ENCODE results near the gene SLC2A9. TPM values are rescaled to one million over a fixed set of nuclear protein-coding genes. Genes with fewer than 3 reads are reported as not detected.

The SLC2A9 gene
- total and polyA plus RNA-seq, 2 of the 13 experiments (the other 11 are each of a cell fraction or from before 2014, with no cell fraction given): 36.2 to 42.3 TPM

DNA sequence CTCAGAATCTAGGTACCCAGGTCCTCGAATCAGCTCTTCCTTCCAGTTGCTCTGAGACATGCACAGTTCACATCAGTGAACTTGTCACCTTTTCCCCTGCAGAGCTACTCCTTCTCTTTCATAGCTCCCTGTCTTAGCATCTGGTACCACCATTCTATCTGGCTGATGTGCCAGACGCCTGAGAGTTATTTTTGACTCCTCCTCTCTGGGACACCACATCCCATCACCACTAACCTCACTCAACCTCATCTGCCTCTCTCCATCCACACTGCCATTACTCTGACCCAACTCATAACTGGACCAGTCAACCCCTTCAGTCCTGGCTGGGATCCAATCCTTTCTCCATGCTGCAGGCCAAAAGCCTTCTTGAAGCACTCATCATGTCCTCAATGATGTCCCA lies 44.5 kb downstream of the SLC2A9 start (continued):
- no peak for TF ChIP-seq ZMYM3 (CRISPR knock-in tag; IDR thresholded peaks at IDR 0.05)
- TF ChIP-seq NFE2L2 (IDR thresholded peaks at IDR 0.05; ENCODE audit: low read length): no peak
- TF ChIP-seq, protein P1, sequence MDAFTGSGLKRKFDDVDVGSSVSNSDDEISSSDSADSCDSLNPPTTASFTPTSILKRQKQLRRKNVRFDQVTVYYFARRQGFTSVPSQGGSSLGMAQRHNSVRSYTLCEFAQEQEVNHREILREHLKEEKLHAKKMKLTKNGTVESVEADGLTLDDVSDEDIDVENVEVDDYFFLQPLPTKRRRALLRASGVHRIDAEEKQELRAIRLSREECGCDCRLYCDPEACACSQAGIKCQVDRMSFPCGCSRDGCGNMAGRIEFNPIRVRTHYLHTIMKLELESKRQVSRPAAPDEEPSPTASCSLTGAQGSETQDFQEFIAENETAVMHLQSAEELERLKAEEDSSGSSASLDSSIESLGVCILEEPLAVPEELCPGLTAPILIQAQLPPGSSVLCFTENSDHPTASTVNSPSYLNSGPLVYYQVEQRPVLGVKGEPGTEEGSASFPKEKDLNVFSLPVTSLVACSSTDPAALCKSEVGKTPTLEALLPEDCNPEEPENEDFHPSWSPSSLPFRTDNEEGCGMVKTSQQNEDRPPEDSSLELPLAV (CRISPR knock-in tag; conservative IDR thresholded peaks at IDR 0.05; ENCODE audit: low read depth): no peak
- no peak for TF ChIP-seq ZNF292 (CRISPR knock-in tag; IDR thresholded peaks at IDR 0.05; ENCODE audit: borderline replicate concordance, low read depth)
- TF ChIP-seq MTA3 (CRISPR knock-in tag; IDR thresholded peaks at IDR 0.05): no peak
- TF ChIP-seq, protein P2, sequence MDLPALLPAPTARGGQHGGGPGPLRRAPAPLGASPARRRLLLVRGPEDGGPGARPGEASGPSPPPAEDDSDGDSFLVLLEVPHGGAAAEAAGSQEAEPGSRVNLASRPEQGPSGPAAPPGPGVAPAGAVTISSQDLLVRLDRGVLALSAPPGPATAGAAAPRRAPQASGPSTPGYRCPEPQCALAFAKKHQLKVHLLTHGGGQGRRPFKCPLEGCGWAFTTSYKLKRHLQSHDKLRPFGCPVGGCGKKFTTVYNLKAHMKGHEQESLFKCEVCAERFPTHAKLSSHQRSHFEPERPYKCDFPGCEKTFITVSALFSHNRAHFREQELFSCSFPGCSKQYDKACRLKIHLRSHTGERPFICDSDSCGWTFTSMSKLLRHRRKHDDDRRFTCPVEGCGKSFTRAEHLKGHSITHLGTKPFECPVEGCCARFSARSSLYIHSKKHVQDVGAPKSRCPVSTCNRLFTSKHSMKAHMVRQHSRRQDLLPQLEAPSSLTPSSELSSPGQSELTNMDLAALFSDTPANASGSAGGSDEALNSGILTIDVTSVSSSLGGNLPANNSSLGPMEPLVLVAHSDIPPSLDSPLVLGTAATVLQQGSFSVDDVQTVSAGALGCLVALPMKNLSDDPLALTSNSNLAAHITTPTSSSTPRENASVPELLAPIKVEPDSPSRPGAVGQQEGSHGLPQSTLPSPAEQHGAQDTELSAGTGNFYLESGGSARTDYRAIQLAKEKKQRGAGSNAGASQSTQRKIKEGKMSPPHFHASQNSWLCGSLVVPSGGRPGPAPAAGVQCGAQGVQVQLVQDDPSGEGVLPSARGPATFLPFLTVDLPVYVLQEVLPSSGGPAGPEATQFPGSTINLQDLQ (CRISPR knock-in tag; IDR thresholded peaks at IDR 0.05): no peak
- no peak for TF ChIP-seq RBM39 (IDR thresholded peaks at IDR 0.05; ENCODE audit: low read depth, low read length, poor library complexity, severe bottlenecking)

DNA sequence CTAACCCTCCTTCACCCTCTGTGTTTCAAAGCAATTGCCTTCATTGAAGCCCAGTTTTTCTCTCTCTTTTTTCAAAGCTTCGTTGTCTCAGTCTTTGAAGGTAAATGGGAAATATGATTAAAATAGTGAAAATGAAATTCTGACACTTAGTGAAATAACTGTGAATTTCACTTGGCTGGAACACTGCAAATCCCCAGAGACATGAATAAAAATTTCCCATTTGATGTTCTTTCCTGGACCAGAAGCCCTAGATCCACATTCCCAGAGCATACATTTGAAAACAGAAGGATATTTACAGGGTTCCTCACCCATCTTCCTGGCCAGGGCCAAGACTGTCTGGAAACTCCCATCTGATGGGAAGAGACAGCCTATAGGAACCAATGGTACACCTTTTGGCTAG lies 45.0 kb downstream of the SLC2A9 start:
- Histone ChIP-seq H3K4me3 (replicated peaks in 1 of 3; ENCODE audit: insufficient read depth in 1 of 3, low read depth in 2 of 3, low read length in 3 of 3) (no peak overlapping the region), H3K79me2 (ENCODE audit: insufficient read depth, low read length) (peaks cover 9% of the 10 kb centered on the region), H3K36me3 (replicated peaks in 1 of 2; ENCODE audit: control insufficient read depth in 1 of 2, insufficient read depth in 2 of 2, low read length in 2 of 2) (peaks cover 23 to 69% of the 10 kb centered on the region in 2 experiments), H3K27me3 (ENCODE audit: control insufficient read depth in 1 of 2, insufficient read depth in 2 of 2, low read length in 2 of 2) (no peaks in the 10 kb centered on the region), H2AFZ (ENCODE audit: low read length) (no peak overlapping the region), H3K9ac (ENCODE audit: insufficient read depth, low read depth, low read length) (no peak overlapping the region), H3K27ac (ENCODE audit: extremely low read length, insufficient read depth, low read length) (no peak overlapping the region), H4K20me1 (ENCODE audit: insufficient read depth, low read length) (no peaks in the 10 kb centered on the region), H3K4me2 (ENCODE audit: low read depth, low read length) (no peak overlapping the region), H3K4me1 (ENCODE audit: insufficient read depth, low read length) (0 out of 2 replicates have a peak, but pooled peaks cover 8% of the 10 kb centered on the region), H3K9me3 (ENCODE audit: low read length) (no peaks in the 10 kb centered on the region)
- no peak for ATAC-seq
- ChIA-PET CTCF (ENCODE audit: low intra/inter-chr PET ratio, low total read pairs) (no interaction called here), POLR2A (no interaction called here)
- no TSS peak for BruUV-seq (replicated peaks)
- in situ Hi-C loops (cut with HindIII; ENCODE audit: extremely low pct_ligation_motif_present, low pct_unique_long_range_greater_than_20kb): no loop called here
- FAIRE-seq: no peak
- no peak for DNase-seq (ENCODE audit: low spot score)
- WGBS (ENCODE audit: low lambda C conversion rate): 97% methylated on average over 1 of the region's 1 CpG
- intact Hi-C loops (cut with micrococcal nuclease; ENCODE audit: unreplicated experiment): no loop called here
- TF ChIP-seq, protein P3, sequence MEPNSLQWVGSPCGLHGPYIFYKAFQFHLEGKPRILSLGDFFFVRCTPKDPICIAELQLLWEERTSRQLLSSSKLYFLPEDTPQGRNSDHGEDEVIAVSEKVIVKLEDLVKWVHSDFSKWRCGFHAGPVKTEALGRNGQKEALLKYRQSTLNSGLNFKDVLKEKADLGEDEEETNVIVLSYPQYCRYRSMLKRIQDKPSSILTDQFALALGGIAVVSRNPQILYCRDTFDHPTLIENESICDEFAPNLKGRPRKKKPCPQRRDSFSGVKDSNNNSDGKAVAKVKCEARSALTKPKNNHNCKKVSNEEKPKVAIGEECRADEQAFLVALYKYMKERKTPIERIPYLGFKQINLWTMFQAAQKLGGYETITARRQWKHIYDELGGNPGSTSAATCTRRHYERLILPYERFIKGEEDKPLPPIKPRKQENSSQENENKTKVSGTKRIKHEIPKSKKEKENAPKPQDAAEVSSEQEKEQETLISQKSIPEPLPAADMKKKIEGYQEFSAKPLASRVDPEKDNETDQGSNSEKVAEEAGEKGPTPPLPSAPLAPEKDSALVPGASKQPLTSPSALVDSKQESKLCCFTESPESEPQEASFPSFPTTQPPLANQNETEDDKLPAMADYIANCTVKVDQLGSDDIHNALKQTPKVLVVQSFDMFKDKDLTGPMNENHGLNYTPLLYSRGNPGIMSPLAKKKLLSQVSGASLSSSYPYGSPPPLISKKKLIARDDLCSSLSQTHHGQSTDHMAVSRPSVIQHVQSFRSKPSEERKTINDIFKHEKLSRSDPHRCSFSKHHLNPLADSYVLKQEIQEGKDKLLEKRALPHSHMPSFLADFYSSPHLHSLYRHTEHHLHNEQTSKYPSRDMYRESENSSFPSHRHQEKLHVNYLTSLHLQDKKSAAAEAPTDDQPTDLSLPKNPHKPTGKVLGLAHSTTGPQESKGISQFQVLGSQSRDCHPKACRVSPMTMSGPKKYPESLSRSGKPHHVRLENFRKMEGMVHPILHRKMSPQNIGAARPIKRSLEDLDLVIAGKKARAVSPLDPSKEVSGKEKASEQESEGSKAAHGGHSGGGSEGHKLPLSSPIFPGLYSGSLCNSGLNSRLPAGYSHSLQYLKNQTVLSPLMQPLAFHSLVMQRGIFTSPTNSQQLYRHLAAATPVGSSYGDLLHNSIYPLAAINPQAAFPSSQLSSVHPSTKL (CRISPR knock-in tag; IDR thresholded peaks at IDR 0.05): no peak
- no peak for TF ChIP-seq IRX3 (CRISPR knock-in tag; IDR thresholded peaks at IDR 0.05; ENCODE audit: borderline replicate concordance, low read depth)
- TF ChIP-seq ZNF20 (CRISPR knock-in tag; IDR thresholded peaks at IDR 0.05): no peak
- TF ChIP-seq, protein P4, sequence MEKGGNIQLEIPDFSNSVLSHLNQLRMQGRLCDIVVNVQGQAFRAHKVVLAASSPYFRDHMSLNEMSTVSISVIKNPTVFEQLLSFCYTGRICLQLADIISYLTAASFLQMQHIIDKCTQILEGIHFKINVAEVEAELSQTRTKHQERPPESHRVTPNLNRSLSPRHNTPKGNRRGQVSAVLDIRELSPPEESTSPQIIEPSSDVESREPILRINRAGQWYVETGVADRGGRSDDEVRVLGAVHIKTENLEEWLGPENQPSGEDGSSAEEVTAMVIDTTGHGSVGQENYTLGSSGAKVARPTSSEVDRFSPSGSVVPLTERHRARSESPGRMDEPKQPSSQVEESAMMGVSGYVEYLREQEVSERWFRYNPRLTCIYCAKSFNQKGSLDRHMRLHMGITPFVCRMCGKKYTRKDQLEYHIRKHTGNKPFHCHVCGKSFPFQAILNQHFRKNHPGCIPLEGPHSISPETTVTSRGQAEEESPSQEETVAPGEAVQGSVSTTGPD (CRISPR knock-in tag; IDR thresholded peaks at IDR 0.05): no peak
- no peak for TF ChIP-seq REPIN1 (CRISPR knock-in tag; IDR thresholded peaks at IDR 0.05; ENCODE audit: borderline replicate concordance, low read depth)
- no peak for TF ChIP-seq ZC3H13 (CRISPR knock-in tag; IDR thresholded peaks at IDR 0.05)

Measured in HepG2 (cell line).